Erythroblast (primary cell): ENCODE results near the gene DENND2A.
"Not testable (repeated sequence)": the region's sequence is repeated elsewhere in the genome, so short reads cannot be mapped to it uniquely, and the experiment has no call there.

Source experiments
- GATA1 ChIP-seq: IDR thresholded peaks from 2 replicates; pipeline ENCODE4 v1.6.1; 2011; ENCODE audit warnings: low read depth, mild to moderate bottlenecking, control low read depth, low read length, moderate library complexity
- POLR2A ChIP-seq: IDR thresholded peaks from 2 replicates; pipeline ENCODE4 v1.6.1; 2011; ENCODE audit warnings: mild to moderate bottlenecking, low read length

GRCh38 chr7:140565761-140566160 is 74.9 kb downstream of the DENND2A start:
- not testable (repeated sequence) for TF ChIP-seq POLR2A, GATA1
